ENCODE results near the gene DOCK9. TPM values are rescaled to one million over a fixed set of nuclear protein-coding genes. Genes with fewer than 3 reads are reported as not detected.

DOCK9 gene
- polyA plus RNA-seq, 1 experiment, result 14.5 TPM

- Histone ChIP-seq H3K27me3 (ENCODE audit: control insufficient read depth, insufficient read depth, low read length) (no peaks in the 10 kb centered on the region; the same call in 1 of the 2 replicates), H3K4me3 (ENCODE audit: low read depth, low read length) (no peak overlapping the region), H3K36me3 (ENCODE audit: control insufficient read depth, insufficient read depth, low read length) (no peaks in the 10 kb centered on the region)
- no peak for TF ChIP-seq CTCF (IDR thresholded peaks at IDR 0.05; ENCODE audit: insufficient read depth, low read depth, low read length)
- DNase-seq (ENCODE audit: low read depth), result no peak
- ChIA-PET POLR2A (no interaction called here), CTCF (interaction anchor here (1.7 to 5.5 kb wide), 2 partner anchors 10 to 14 kb away, joined by 7 to 37 read pairs; no protein-coding TSS in a partner anchor)
Measured at GRCh38 chr13:98828614-98829013, 149.2 kb downstream of the DOCK9 start.

- Histone ChIP-seq H3K27me3 (ENCODE audit: control insufficient read depth, insufficient read depth, low read length) (no peaks in the 10 kb centered on the region; the same call in 1 of the 2 replicates), H3K4me3 (ENCODE audit: low read depth, low read length) (no peak overlapping the region), H3K36me3 (ENCODE audit: control insufficient read depth, insufficient read depth, low read length) (no peaks in the 10 kb centered on the region)
- POLR2A ChIA-PET, result no interaction called here
- CTCF ChIA-PET, result interaction anchor here (1.8 to 5.5 kb wide), 2 partner anchors 11 to 15 kb away, joined by 5 to 37 read pairs; no protein-coding TSS in a partner anchor
- no peak for TF ChIP-seq CTCF (IDR thresholded peaks at IDR 0.05; ENCODE audit: insufficient read depth, low read depth, low read length)
- DNase-seq (ENCODE audit: low read depth), result no peak
Measured at GRCh38 chr13:98827449-98827848, 150.4 kb downstream of the DOCK9 start.

- H3K36me3 ChIP-seq (ENCODE audit: control insufficient read depth, insufficient read depth, low read length), result no peaks in the 10 kb centered on the region
- DNase-seq (ENCODE audit: low read depth), result no peak
- no peaks in the 10 kb centered on the region; the same call in 1 of the 2 replicates for H3K27me3 ChIP-seq (ENCODE audit: control insufficient read depth, insufficient read depth, low read length)
- POLR2A ChIA-PET, result no interaction called here
- H3K4me3 ChIP-seq (ENCODE audit: low read depth, low read length), result no peak overlapping the region
- TF ChIP-seq CTCF (IDR thresholded peaks at IDR 0.05; ENCODE audit: insufficient read depth, low read depth, low read length), result no peak
- CTCF ChIA-PET, result interaction anchor here (1.8 to 5.5 kb wide), 2 partner anchors 13 to 16 kb away, joined by 5 to 37 read pairs; no protein-coding TSS in a partner anchor
Measured at GRCh38 chr13:98826146-98826545, 151.7 kb downstream of the DOCK9 start.

- Histone ChIP-seq H3K27me3 (ENCODE audit: control insufficient read depth, insufficient read depth, low read length) (no peaks in the 10 kb centered on the region; the same call in 1 of the 2 replicates), H3K4me3 (ENCODE audit: low read depth, low read length) (no peak overlapping the region), H3K36me3 (ENCODE audit: control insufficient read depth, insufficient read depth, low read length) (no peaks in the 10 kb centered on the region)
- no peak for TF ChIP-seq CTCF (IDR thresholded peaks at IDR 0.05; ENCODE audit: insufficient read depth, low read depth, low read length)
- ChIA-PET CTCF (interaction anchor here (5.5 kb wide), 1 partner anchor 13 kb away, joined by 37 read pairs; no protein-coding TSS in a partner anchor), POLR2A (no interaction called here)
- DNase-seq (ENCODE audit: low read depth), result no peak
Measured at GRCh38 chr13:98825659-98826058, 152.2 kb downstream of the DOCK9 start.

GRCh38 chr13:98824376-98825160 is 153.3 kb downstream of the DOCK9 start:
- DNase-seq (ENCODE audit: low read depth), result no peak
- CTCF ChIA-PET, result interaction anchor here (1.5 kb wide), 1 partner anchor 16 kb away, joined by 5 read pairs; no protein-coding TSS in a partner anchor

More at GRCh38 chr13:98824376-98825160, 153.3 kb downstream of the DOCK9 start:
- no peak for TF ChIP-seq CTCF (IDR thresholded peaks at IDR 0.05; ENCODE audit: insufficient read depth, low read depth, low read length)
- POLR2A ChIA-PET, result no interaction called here
- no peak overlapping the region for H3K4me3 ChIP-seq (ENCODE audit: low read depth, low read length)
- no peaks in the 10 kb centered on the region for H3K36me3 ChIP-seq (ENCODE audit: control insufficient read depth, insufficient read depth, low read length)
- no peaks in the 10 kb centered on the region; the same call in 1 of the 2 replicates for H3K27me3 ChIP-seq (ENCODE audit: control insufficient read depth, insufficient read depth, low read length)

All from BJ (cell line).